HCT116 (cell line): ENCODE data around the gene HSH2D. TPM values are rescaled to one million over a fixed set of nuclear protein-coding genes. Genes with fewer than 3 reads are reported as not detected.

ENCODE experiments used
- ATAC-seq: fragments of 200-7000 bp; cut with Tn5 transposase; 2 replicates; pipeline ENCODE4 v1.9.1; 2020; ENCODE audit warnings: mild to moderate bottlenecking, moderate library complexity
- BruUV-seq: library from RNA; stranded (reverse); fragments of 400-500 nt; replicated peaks from 2 replicates; lab custom pipeline; 2021; lab: Mats Ljungman, UMichigan
- CTCF ChIA-PET: fragments of 300-600 bp; sonication (Branson Sonifier 250); formaldehyde crosslinking; loops from one replicate; lab custom pipeline; 2021; ENCODE audit warnings: antibody characterized with exemption; lab: Charles Lee
- POLR2A ChIA-PET: fragments of 300-600, 350-600 bp; sonication (Branson Sonifier 250); formaldehyde crosslinking; loops from one replicate; lab custom pipeline; 2021; ENCODE audit warnings: antibody characterized with exemption; lab: Charles Lee
- RAD21 ChIA-PET, 2 experiments: fragments of 300-600 bp; sonication (Branson Sonifier 250); formaldehyde crosslinking; loops; one replicate each; lab custom pipeline; 2023; ENCODE audit warnings: low total read pairs in 2 of 2; ENCODE audit not compliant: uncharacterized antibody in 2 of 2, unreplicated experiment in 2 of 2, low non-redundant PET in 1 of 2; lab: Charles Lee
- DNase-seq: peaks from one replicate; pipeline ENCODE4 v3.0.0-alpha.2; 2010; ENCODE audit warnings: low read depth, low spot score
- H2AFZ ChIP-seq: fragments of 200-600 bp; shearing (Covaris generic), sonication (generic); 2 replicates; pipeline ENCODE4 v1.6.1; 2017; ENCODE audit warnings: low read depth, mixed run types, mixed read lengths, antibody characterized with exemption, low read length; ENCODE audit not compliant: poor library complexity, severe bottlenecking
- H3K27ac ChIP-seq: 2 replicates; pipeline ENCODE4 v1.5.1; 2012; ENCODE audit warnings: low read depth, low read length
- H3K27me3 ChIP-seq: fragments of 200-600 bp; sonication (generic); 2 replicates; pipeline ENCODE4 v1.6.1; 2016; ENCODE audit warnings: mixed run types, low read length, mixed read lengths; ENCODE audit not compliant: insufficient read depth
- H3K36me3 ChIP-seq, 2 experiments: fragments of 200-500 bp in 1 of 2; fragments of 200-600 bp in 1 of 2; sonication (Bioruptor generic) in 1 of 2; sonication (generic) in 1 of 2; 2 replicates each; pipeline versions ENCODE4 v1.5.1 to v1.6.1; 2014 to 2016; ENCODE audit warnings: low read length in 2 of 2, inconsistent platforms in 1 of 2, mixed read lengths in 1 of 2, mixed run types in 1 of 2; ENCODE audit not compliant: insufficient read depth in 2 of 2, control insufficient read depth in 1 of 2
- H3K4me1 ChIP-seq, 2 experiments: fragments of 200-600 bp in 1 of 2; sonication (generic) in 1 of 2; 2 replicates each; pipeline versions ENCODE4 v1.5.1 to v1.6.1; 2012 to 2017; ENCODE audit warnings: low read length in 2 of 2, inconsistent platforms in 1 of 2, mild to moderate bottlenecking in 1 of 2, mixed read lengths in 1 of 2, mixed run types in 1 of 2, moderate library complexity in 1 of 2; ENCODE audit not compliant: insufficient read depth in 2 of 2, control insufficient read depth in 1 of 2
- H3K4me2 ChIP-seq: fragments of 200-600 bp; sonication (generic); 2 replicates; pipeline ENCODE4 v1.6.1; 2017; ENCODE audit warnings: mixed run types, low read length, mixed read lengths
- H3K4me3 ChIP-seq, 2 experiments: fragments of 200-600 bp in 1 of 2; sonication (generic) in 1 of 2; replicated peaks in 1 of 2; 2 replicates each; pipeline ENCODE4 v1.5.1; 2011 to 2016; ENCODE audit warnings: low read length in 2 of 2, control low read depth in 1 of 2, low read depth in 1 of 2, mild to moderate bottlenecking in 1 of 2, mixed read lengths in 1 of 2, mixed run types in 1 of 2
- H3K79me2 ChIP-seq: fragments of 200-600 bp; sonication (generic); 2 replicates; pipeline ENCODE4 v1.6.1; 2017; ENCODE audit warnings: mild to moderate bottlenecking, mixed run types, low read length, moderate library complexity, mixed read lengths; ENCODE audit not compliant: insufficient read depth
- H3K9ac ChIP-seq: fragments of 200-600 bp; sonication (generic); 2 replicates; pipeline ENCODE4 v1.6.1; 2016; ENCODE audit warnings: low read length, mixed read lengths
- H3K9me2 ChIP-seq: fragments of 200-600 bp; sonication (generic), shearing (Covaris generic); 2 replicates; pipeline ENCODE4 v1.6.1; 2017; ENCODE audit warnings: mixed run types, mild to moderate bottlenecking, moderate library complexity; ENCODE audit not compliant: insufficient read depth
- H3K9me3 ChIP-seq, 2 experiments: fragments of 200-500 bp in 1 of 2; fragments of 200-600 bp in 1 of 2; sonication (Bioruptor generic) in 1 of 2; sonication (generic) in 1 of 2; 2 replicates each; pipeline ENCODE4 v1.6.1; 2014 to 2017; ENCODE audit warnings: low read length in 2 of 2, mixed read lengths in 2 of 2, inconsistent platforms in 1 of 2, low read depth in 1 of 2, mild to moderate bottlenecking in 1 of 2, mixed run types in 1 of 2, moderate library complexity in 1 of 2; ENCODE audit not compliant: control insufficient read depth in 1 of 2, insufficient read depth in 1 of 2
- H4K20me1 ChIP-seq: fragments of 200-600 bp; sonication (generic), shearing (Covaris generic); 2 replicates; pipeline ENCODE4 v1.6.1; 2017; ENCODE audit warnings: mixed run types, mild to moderate bottlenecking, moderate library complexity; ENCODE audit not compliant: insufficient read depth
- CBX3 ChIP-seq: IDR thresholded peaks from 2 replicates; pipeline ENCODE4 v1.6.1; 2012; ENCODE audit warnings: low read depth
- CEBPB ChIP-seq: IDR thresholded peaks from 2 replicates; pipeline ENCODE4 v1.6.1; 2012; ENCODE audit warnings: low read depth
- EGR1 ChIP-seq: IDR thresholded peaks from 2 replicates; pipeline ENCODE4 v1.6.1; 2012; ENCODE audit warnings: low read depth
- EZH2 ChIP-seq: fragments of 200-600 bp; sonication (generic); IDR thresholded peaks from 2 replicates; pipeline ENCODE4 v1.6.1; 2017; ENCODE audit warnings: antibody characterized with exemption, mixed run types
- EZH2phosphoT487 ChIP-seq: fragments of 200-600 bp; IDR thresholded peaks from 2 replicates; pipeline ENCODE4 v1.6.1; 2018; ENCODE audit warnings: antibody characterized with exemption, borderline replicate concordance
- FOSL1 ChIP-seq: IDR thresholded peaks from 2 replicates; pipeline ENCODE4 v1.6.1; 2012; ENCODE audit warnings: low read depth
- JUND ChIP-seq: IDR thresholded peaks from 2 replicates; pipeline ENCODE4 v1.6.1; 2012
- RAD21 ChIP-seq: IDR thresholded peaks from 2 replicates; pipeline ENCODE4 v1.6.1; 2012; ENCODE audit warnings: low read depth, mild to moderate bottlenecking
- SIN3A ChIP-seq: IDR thresholded peaks from 2 replicates; pipeline ENCODE4 v1.6.1; 2012; ENCODE audit warnings: low read depth
- SRF ChIP-seq: IDR thresholded peaks from 2 replicates; pipeline ENCODE4 v1.6.1; 2012; ENCODE audit warnings: low read depth
- YY1 ChIP-seq: IDR thresholded peaks from 2 replicates; pipeline ENCODE4 v1.6.1; 2011; ENCODE audit warnings: low read length, low read depth, moderate library complexity, mild to moderate bottlenecking; ENCODE audit not compliant: insufficient replicate concordance; ENCODE audit errors: extremely low read depth
- ZFX ChIP-seq: fragments of 450-650 bp; IDR thresholded peaks from 2 replicates; pipeline ENCODE4 v1.6.1; 2017
- intact Hi-C: fragments of 100-400 bp; cut with micrococcal nuclease; formaldehyde crosslinking; loops from 2 replicates; pipeline ENCODE4 v1.10.0; 2022
- total RNA-seq: library from RNA; stranded (reverse); gene quantifications from one replicate; pipeline ENCODE4 v1.2.1, GENCODE V29; 2021; ENCODE audit not compliant: unreplicated experiment
- TF ChIP-seq, protein P1 (sequence below), 3 experiments: fragments of 200-600 bp in 1 of 3; sonication (generic) in 1 of 3; IDR thresholded peaks in 2 of 3; conservative IDR thresholded peaks in 1 of 3; 2 replicates each; pipeline ENCODE4 v1.5.1; 2012 to 2017; ENCODE audit warnings: low read depth in 2 of 3, low read length in 2 of 3, antibody characterized with exemption in 1 of 3, borderline replicate concordance in 1 of 3, control low read depth in 1 of 3, mild to moderate bottlenecking in 1 of 3, mixed read lengths in 1 of 3, mixed run types in 1 of 3, moderate library complexity in 1 of 3; ENCODE audit not compliant: insufficient read depth in 1 of 3
- TF ChIP-seq, protein P2 (sequence below): IDR thresholded peaks from 2 replicates; pipeline ENCODE4 v1.6.1; 2012
- TF ChIP-seq, protein P3 (sequence below): IDR thresholded peaks from 2 replicates; pipeline ENCODE4 v1.6.1; 2011; ENCODE audit warnings: mild to moderate bottlenecking, low read length, moderate library complexity; ENCODE audit not compliant: insufficient replicate concordance; ENCODE audit errors: extremely low read depth
- TF ChIP-seq, protein P4 (sequence below): IDR thresholded peaks from 2 replicates; pipeline ENCODE4 v1.6.1; 2012; ENCODE audit warnings: low read depth
- TF ChIP-seq, protein P5 (sequence below): IDR thresholded peaks from 2 replicates; pipeline ENCODE4 v1.6.1; 2012

HSH2D gene
- total RNA-seq, 1 experiment from 2014 or later: 21.4 TPM

DNA sequence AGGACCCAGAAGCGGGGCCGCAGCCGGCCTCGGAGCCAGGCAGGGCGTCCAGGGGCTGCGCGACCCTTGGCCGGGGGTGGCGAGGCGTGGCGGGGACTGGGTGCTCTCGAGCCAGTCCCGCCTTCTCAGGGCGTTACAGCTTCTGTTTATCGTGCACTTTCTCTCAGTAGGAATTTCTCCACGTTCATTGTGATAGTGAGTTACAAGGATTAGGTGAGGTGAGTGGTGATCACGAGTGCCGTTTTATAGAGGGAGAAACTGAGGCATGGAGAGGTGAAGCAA is 54.8 kb downstream of the HSH2D start (continued):
- TF ChIP-seq, protein P1, sequence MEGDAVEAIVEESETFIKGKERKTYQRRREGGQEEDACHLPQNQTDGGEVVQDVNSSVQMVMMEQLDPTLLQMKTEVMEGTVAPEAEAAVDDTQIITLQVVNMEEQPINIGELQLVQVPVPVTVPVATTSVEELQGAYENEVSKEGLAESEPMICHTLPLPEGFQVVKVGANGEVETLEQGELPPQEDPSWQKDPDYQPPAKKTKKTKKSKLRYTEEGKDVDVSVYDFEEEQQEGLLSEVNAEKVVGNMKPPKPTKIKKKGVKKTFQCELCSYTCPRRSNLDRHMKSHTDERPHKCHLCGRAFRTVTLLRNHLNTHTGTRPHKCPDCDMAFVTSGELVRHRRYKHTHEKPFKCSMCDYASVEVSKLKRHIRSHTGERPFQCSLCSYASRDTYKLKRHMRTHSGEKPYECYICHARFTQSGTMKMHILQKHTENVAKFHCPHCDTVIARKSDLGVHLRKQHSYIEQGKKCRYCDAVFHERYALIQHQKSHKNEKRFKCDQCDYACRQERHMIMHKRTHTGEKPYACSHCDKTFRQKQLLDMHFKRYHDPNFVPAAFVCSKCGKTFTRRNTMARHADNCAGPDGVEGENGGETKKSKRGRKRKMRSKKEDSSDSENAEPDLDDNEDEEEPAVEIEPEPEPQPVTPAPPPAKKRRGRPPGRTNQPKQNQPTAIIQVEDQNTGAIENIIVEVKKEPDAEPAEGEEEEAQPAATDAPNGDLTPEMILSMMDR (IDR thresholded peaks at IDR 0.05 in 2 of 3, conservative IDR thresholded peaks at IDR 0.05 in 1 of 3; ENCODE audit: borderline replicate concordance in 1 of 3, insufficient read depth in 1 of 3, low read depth in 2 of 3, low read length in 2 of 3): no peak
- TF ChIP-seq JUND (no peak), EZH2 (no peak), SIN3A (no peak), EZH2phosphoT487 (no peak), YY1 (no peak), FOSL1 (no peak), RAD21 (no peak)
- TF ChIP-seq, protein P2, sequence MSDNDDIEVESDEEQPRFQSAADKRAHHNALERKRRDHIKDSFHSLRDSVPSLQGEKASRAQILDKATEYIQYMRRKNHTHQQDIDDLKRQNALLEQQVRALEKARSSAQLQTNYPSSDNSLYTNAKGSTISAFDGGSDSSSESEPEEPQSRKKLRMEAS: no peak

DNA sequence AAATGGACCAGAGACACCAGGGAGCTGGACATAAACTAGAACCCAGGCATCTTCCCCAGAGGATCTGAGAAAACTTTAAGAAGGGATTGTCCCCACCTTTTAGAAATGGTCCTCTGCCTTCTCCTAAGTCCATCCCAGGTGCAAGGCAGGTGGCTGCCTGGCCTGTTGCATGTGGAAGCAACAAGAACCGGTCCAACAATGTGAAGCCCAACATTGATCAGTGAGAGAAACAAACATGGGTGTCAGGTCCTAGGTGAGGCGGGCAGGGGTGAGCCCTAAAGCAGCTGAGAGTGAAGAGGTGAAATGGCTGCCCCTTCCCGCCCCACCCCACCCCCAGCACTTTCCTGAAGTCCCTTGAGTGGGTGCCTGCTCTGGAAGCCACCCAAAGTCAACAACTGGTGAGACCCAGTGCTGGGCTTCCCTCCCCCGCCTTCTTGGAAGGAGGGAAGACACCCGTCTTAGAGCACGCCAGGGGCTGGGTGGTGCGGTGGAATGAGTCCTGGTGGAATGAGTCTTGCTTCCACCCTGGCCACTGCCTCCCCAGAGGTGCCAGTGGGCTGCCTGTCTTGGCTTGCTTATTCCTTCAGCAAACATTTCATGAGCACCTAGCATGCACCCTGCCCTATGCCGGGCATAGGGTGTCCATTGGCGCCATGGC is 55.9 kb downstream of the HSH2D start:
- H3K27me3 ChIP-seq: no peaks in the 10 kb centered on the region
- intact Hi-C loops: no loop called here
- H3K79me2 ChIP-seq: peaks cover 39% of the 10 kb centered on the region
- ChIA-PET POLR2A (no interaction called here), CTCF (no interaction called here), RAD21 (interaction anchor here in 1 of 2 experiments (0.7 kb wide), 1 partner anchor 100 kb away, joined by 5 read pairs; no protein-coding TSS in a partner anchor)
- H3K9me3 ChIP-seq: no peaks in the 10 kb centered on the region
- peak overlapping the region; percentile 84 for H3K4me2 ChIP-seq
- DNase-seq (no peak), ATAC-seq (no peak)
- no peak overlapping the region for H3K27ac ChIP-seq
- BruUV-seq: no TSS peak
- H3K4me3 ChIP-seq: peak overlapping the region in 1 of 2 experiments; percentile 98; a peak in 1 of 4 replicates
- peaks cover 15 to 37% of the 10 kb centered on the region in 2 experiments for H3K4me1 ChIP-seq
- H4K20me1 ChIP-seq: no peaks in the 10 kb centered on the region
- no peak overlapping the region for H3K9ac ChIP-seq
- peaks cover 0 to 3% of the 10 kb centered on the region in 2 experiments; a peak in 1 of 4 replicates for H3K36me3 ChIP-seq
- no peaks in the 10 kb centered on the region for H3K9me2 ChIP-seq
- no peak overlapping the region for H2AFZ ChIP-seq
- TF ChIP-seq YY1: no peak
- TF ChIP-seq ZFX: no peak
- TF ChIP-seq CEBPB: no peak
- TF ChIP-seq CBX3: no peak
- TF ChIP-seq, protein P3, sequence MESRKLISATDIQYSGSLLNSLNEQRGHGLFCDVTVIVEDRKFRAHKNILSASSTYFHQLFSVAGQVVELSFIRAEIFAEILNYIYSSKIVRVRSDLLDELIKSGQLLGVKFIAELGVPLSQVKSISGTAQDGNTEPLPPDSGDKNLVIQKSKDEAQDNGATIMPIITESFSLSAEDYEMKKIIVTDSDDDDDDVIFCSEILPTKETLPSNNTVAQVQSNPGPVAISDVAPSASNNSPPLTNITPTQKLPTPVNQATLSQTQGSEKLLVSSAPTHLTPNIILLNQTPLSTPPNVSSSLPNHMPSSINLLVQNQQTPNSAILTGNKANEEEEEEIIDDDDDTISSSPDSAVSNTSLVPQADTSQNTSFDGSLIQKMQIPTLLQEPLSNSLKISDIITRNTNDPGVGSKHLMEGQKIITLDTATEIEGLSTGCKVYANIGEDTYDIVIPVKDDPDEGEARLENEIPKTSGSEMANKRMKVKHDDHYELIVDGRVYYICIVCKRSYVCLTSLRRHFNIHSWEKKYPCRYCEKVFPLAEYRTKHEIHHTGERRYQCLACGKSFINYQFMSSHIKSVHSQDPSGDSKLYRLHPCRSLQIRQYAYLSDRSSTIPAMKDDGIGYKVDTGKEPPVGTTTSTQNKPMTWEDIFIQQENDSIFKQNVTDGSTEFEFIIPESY: no peak
- no peak for TF ChIP-seq EZH2phosphoT487
- TF ChIP-seq, protein P4, sequence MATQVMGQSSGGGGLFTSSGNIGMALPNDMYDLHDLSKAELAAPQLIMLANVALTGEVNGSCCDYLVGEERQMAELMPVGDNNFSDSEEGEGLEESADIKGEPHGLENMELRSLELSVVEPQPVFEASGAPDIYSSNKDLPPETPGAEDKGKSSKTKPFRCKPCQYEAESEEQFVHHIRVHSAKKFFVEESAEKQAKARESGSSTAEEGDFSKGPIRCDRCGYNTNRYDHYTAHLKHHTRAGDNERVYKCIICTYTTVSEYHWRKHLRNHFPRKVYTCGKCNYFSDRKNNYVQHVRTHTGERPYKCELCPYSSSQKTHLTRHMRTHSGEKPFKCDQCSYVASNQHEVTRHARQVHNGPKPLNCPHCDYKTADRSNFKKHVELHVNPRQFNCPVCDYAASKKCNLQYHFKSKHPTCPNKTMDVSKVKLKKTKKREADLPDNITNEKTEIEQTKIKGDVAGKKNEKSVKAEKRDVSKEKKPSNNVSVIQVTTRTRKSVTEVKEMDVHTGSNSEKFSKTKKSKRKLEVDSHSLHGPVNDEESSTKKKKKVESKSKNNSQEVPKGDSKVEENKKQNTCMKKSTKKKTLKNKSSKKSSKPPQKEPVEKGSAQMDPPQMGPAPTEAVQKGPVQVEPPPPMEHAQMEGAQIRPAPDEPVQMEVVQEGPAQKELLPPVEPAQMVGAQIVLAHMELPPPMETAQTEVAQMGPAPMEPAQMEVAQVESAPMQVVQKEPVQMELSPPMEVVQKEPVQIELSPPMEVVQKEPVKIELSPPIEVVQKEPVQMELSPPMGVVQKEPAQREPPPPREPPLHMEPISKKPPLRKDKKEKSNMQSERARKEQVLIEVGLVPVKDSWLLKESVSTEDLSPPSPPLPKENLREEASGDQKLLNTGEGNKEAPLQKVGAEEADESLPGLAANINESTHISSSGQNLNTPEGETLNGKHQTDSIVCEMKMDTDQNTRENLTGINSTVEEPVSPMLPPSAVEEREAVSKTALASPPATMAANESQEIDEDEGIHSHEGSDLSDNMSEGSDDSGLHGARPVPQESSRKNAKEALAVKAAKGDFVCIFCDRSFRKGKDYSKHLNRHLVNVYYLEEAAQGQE: no peak
- TF ChIP-seq SRF: no peak
- TF ChIP-seq EGR1: no peak
- no peak for TF ChIP-seq RAD21
- TF ChIP-seq, protein P5, sequence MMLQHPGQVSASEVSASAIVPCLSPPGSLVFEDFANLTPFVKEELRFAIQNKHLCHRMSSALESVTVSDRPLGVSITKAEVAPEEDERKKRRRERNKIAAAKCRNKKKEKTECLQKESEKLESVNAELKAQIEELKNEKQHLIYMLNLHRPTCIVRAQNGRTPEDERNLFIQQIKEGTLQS: no peak
- no peak for TF ChIP-seq SIN3A
- no peak for TF ChIP-seq EZH2
